A549 (cell line): ENCODE measurements around the gene GSTP1. TPM values are rescaled to one million over a fixed set of nuclear protein-coding genes. Genes with fewer than 3 reads are reported as not detected.
"Not testable (repeated sequence)": the region's sequence is repeated elsewhere in the genome, so short reads cannot be mapped to it uniquely, and the experiment has no call there.

Experiments
- ATAC-seq, 2 experiments: fragments of 200-7000 bp in 1 of 2; fragments of >200 bp in 1 of 2; cut with Nextera tagmentation in 1 of 2; cut with Tn5 transposase in 1 of 2; 3 replicates each; pipeline versions ENCODE4 v1.8.0 to v1.9.1; 2018 to 2020; ENCODE audit warnings: mild to moderate bottlenecking in 1 of 2, moderate library complexity in 1 of 2
- CTCF ChIA-PET: fragments of 300-600 bp; sonication (Branson Sonifier 250); formaldehyde crosslinking; extraction: SDS; loops from one replicate; lab custom pipeline; 2021; ENCODE audit warnings: antibody characterized with exemption, inconsistent platforms; lab: Yijun Ruan, JAX
- POLR2A ChIA-PET: fragments of 350-600 bp; formaldehyde crosslinking; extraction: SDS; loops from one replicate; lab custom pipeline; 2021; ENCODE audit warnings: antibody characterized with exemption, inconsistent platforms; lab: Yijun Ruan, JAX
- DNase-seq, 2 experiments: peaks; one replicate each; pipeline versions ENCODE4 v3.0.0 to v3.0.0-alpha.2; 2011 to 2016; ENCODE audit warnings: low read depth in 1 of 2, low spot score in 1 of 2
- FAIRE-seq: peaks from 2 replicates; lab custom pipeline; 2011; peaks lifted over from hg19 to GRCh38; lab: Jason Lieb, UNC
- H3K27ac ChIP-seq, 2 experiments: fragments of >200 bp; sonication (Bioruptor Twin); formaldehyde crosslinking; 3 replicates each; pipeline ENCODE4 v1.5.1; 2016 to 2017
- H3K4me1 ChIP-seq: fragments of >200 bp; sonication (Bioruptor Twin); formaldehyde crosslinking; 3 replicates; pipeline ENCODE4 v1.6.1; 2016
- H3K4me2 ChIP-seq: fragments of >200 bp; sonication (Bioruptor Twin); formaldehyde crosslinking; 3 replicates; pipeline ENCODE4 v1.6.1; 2016
- H3K4me3 ChIP-seq: fragments of >200 bp; sonication (Bioruptor Twin); formaldehyde crosslinking; 3 replicates; pipeline ENCODE4 v1.5.1; 2016
- H3K9me3 ChIP-seq: fragments of >200 bp; sonication (Bioruptor Twin); formaldehyde crosslinking; 3 replicates; pipeline ENCODE4 v1.6.1; 2016
- BHLHE40 ChIP-seq: IDR thresholded peaks from 2 replicates; pipeline ENCODE4 v1.6.1; 2012; ENCODE audit warnings: low read depth, low read length, inconsistent platforms
- CBX2 ChIP-seq: fragments of 200-600 bp; sonication (generic); IDR thresholded peaks from 2 replicates; pipeline ENCODE4 v1.6.1; 2016; ENCODE audit warnings: low read depth, mild to moderate bottlenecking, borderline replicate concordance
- CBX8 ChIP-seq: fragments of 200-600 bp; sonication (generic); IDR thresholded peaks from 2 replicates; pipeline ENCODE4 v1.6.1; 2016
- CEBPB ChIP-seq, 2 experiments: fragments of >200 bp in 1 of 2; sonication (Bioruptor Twin) in 1 of 2; formaldehyde crosslinking in 1 of 2; IDR thresholded peaks; 2 replicates each; pipeline ENCODE4 v1.6.1; 2012 to 2016
- CHD2 ChIP-seq: fragments of 150-350 bp; IDR thresholded peaks from 2 replicates; pipeline ENCODE4 v1.6.1; 2014; ENCODE audit warnings: low read length; ENCODE audit not compliant: partially characterized antibody
- CTCF ChIP-seq: fragments of >200 bp; sonication (Bioruptor Twin); formaldehyde crosslinking; IDR thresholded peaks from 3 replicates; pipeline ENCODE4 v1.5.1; 2016
- EP300 ChIP-seq, 2 experiments: fragments of >200 bp; sonication (Bioruptor Twin); formaldehyde crosslinking; IDR thresholded peaks; 2 replicates in 1 of 2; 3 replicates in 1 of 2; pipeline ENCODE4 v1.6.1; 2016 to 2017
- FOSB ChIP-seq: fragments of 250-450 bp; sonication (Bioruptor Pico); IDR thresholded peaks from 2 replicates; pipeline ENCODE4 v1.5.0; 2020; ENCODE audit warnings: mild to moderate bottlenecking, moderate library complexity
- FOXS1 ChIP-seq: fragments of 250-450 bp; sonication (Bioruptor Pico); IDR thresholded peaks from 2 replicates; pipeline ENCODE4 v1.5.0; 2020; ENCODE audit warnings: mild to moderate bottlenecking, moderate library complexity
- HOXA7 ChIP-seq: fragments of 250-450 bp; sonication (Bioruptor Pico); IDR thresholded peaks from 2 replicates; pipeline ENCODE4 v1.5.0; 2020; ENCODE audit warnings: mild to moderate bottlenecking, moderate library complexity
- HOXB13 ChIP-seq: fragments of 250-450 bp; sonication (Bioruptor Pico); IDR thresholded peaks from 2 replicates; pipeline ENCODE4 v1.5.0; 2020; ENCODE audit warnings: low read depth, mild to moderate bottlenecking, moderate library complexity
- JUN ChIP-seq, 2 experiments: fragments of >200 bp; sonication (Bioruptor Twin); formaldehyde crosslinking; IDR thresholded peaks; 2 replicates in 1 of 2; 3 replicates in 1 of 2; pipeline ENCODE4 v1.6.1; 2016 to 2017
- JUNB ChIP-seq: fragments of >200 bp; sonication (Bioruptor Twin); formaldehyde crosslinking; IDR thresholded peaks from 2 replicates; pipeline ENCODE4 v1.6.1; 2016
- KDM1A ChIP-seq: fragments of 200-600 bp; sonication (generic); IDR thresholded peaks from 2 replicates; pipeline ENCODE4 v1.6.1; 2016; ENCODE audit warnings: low read depth, mild to moderate bottlenecking
- KDM5A ChIP-seq: fragments of 200-600 bp; sonication (generic); IDR thresholded peaks from 2 replicates; pipeline ENCODE4 v1.6.1; 2016; ENCODE audit warnings: antibody characterized with exemption, mild to moderate bottlenecking
- MAFK ChIP-seq: fragments of 450-650 bp; IDR thresholded peaks from 2 replicates; pipeline ENCODE4 v1.6.1; 2014; ENCODE audit not compliant: partially characterized antibody
- MAX ChIP-seq: IDR thresholded peaks from 2 replicates; pipeline ENCODE4 v1.6.1; 2012
- MAZ ChIP-seq: fragments of 150-350 bp; IDR thresholded peaks from 2 replicates; pipeline ENCODE4 v1.6.1; 2014; ENCODE audit warnings: antibody characterized with exemption, low read depth, low read length, borderline replicate concordance
- POLR2A ChIP-seq: IDR thresholded peaks from 2 replicates; pipeline ENCODE4 v1.6.1; 2012; ENCODE audit warnings: mild to moderate bottlenecking, low read length
- POLR2AphosphoS2 ChIP-seq: conservative IDR thresholded peaks from 2 replicates; pipeline ENCODE4 v1.6.1; 2012; ENCODE audit warnings: low read length, improper control_type of control experiment, inconsistent platforms
- RCOR1 ChIP-seq: fragments of 150-350 bp; IDR thresholded peaks from 2 replicates; pipeline ENCODE4 v1.6.1; 2014; ENCODE audit warnings: antibody characterized with exemption, low read length, low read depth
- RNF2 ChIP-seq: fragments of 200-600 bp; sonication (generic); IDR thresholded peaks from 2 replicates; pipeline ENCODE4 v1.6.1; 2016; ENCODE audit warnings: low read depth, mild to moderate bottlenecking, antibody characterized with exemption, moderate library complexity, borderline replicate concordance
- SMC3 ChIP-seq: fragments of >200 bp; sonication (Bioruptor Twin); formaldehyde crosslinking; IDR thresholded peaks from 3 replicates; pipeline ENCODE4 v1.6.1; 2018; ENCODE audit warnings: inconsistent platforms
- SREBF2 ChIP-seq: fragments of 450-650 bp; IDR thresholded peaks from 2 replicates; pipeline ENCODE4 v1.6.1; 2014; ENCODE audit warnings: mild to moderate bottlenecking, moderate library complexity
- ZC3H11A ChIP-seq: fragments of 450-650 bp; IDR thresholded peaks from 2 replicates; pipeline ENCODE4 v1.6.1; 2014; ENCODE audit warnings: antibody characterized with exemption, mild to moderate bottlenecking
- ZNF302 ChIP-seq: fragments of 250-450 bp; sonication (Bioruptor Pico); IDR thresholded peaks from 2 replicates; pipeline ENCODE4 v1.9.0; 2021; ENCODE audit warnings: inconsistent platforms, mild to moderate bottlenecking, moderate library complexity
- ZSCAN20 ChIP-seq: fragments of 250-450 bp; sonication (Bioruptor Pico); IDR thresholded peaks from 2 replicates; pipeline ENCODE4 v1.8.0; 2022; ENCODE audit warnings: mild to moderate bottlenecking, moderate library complexity
- WGBS: methylation state at CpG from one replicate; pipeline ENCODE4 v1.1.6; 2017; ENCODE audit errors: missing lambda C conversion rate; 5-methylcytosine and 5-hydroxymethylcytosine counted together
- polyA plus RNA-seq, 4 experiments: library from polyadenylated mRNA; depleted of rRNA in 3 of 4; stranded (reverse); fragments of >200 nt; fragmentation: RNase III in 1 of 4; extraction: RNeasy Plus Mini Kit Qiagen cat#74134 plus additional on column Dnase treatment in 1 of 4; gene quantifications; 2 replicates in 3 of 4; 3 replicates in 1 of 4; pipeline ENCODE4 v1.2.3, GENCODE V29; 2011 to 2017
- TF ChIP-seq, protein P1 (sequence below): IDR thresholded peaks from 2 replicates; pipeline ENCODE4 v1.6.1; 2012
- TF ChIP-seq, protein P2 (sequence below): fragments of 150-350 bp; IDR thresholded peaks from 2 replicates; pipeline ENCODE4 v1.6.1; 2014; ENCODE audit warnings: low read depth, mild to moderate bottlenecking, low read length
- TF ChIP-seq, protein P3 (sequence below): fragments of >200 bp; sonication (Bioruptor Twin); formaldehyde crosslinking; IDR thresholded peaks from 2 replicates; pipeline ENCODE4 v1.6.1; 2016
- TF ChIP-seq, protein P4 (sequence below): IDR thresholded peaks from 2 replicates; pipeline ENCODE4 v1.6.1; 2012; ENCODE audit warnings: low read depth, borderline replicate concordance

The GSTP1 gene
- polyA plus RNA-seq, 2 of the 4 experiments (the other 2 are of a cell fraction): 991 to 1,034 TPM

DNA sequence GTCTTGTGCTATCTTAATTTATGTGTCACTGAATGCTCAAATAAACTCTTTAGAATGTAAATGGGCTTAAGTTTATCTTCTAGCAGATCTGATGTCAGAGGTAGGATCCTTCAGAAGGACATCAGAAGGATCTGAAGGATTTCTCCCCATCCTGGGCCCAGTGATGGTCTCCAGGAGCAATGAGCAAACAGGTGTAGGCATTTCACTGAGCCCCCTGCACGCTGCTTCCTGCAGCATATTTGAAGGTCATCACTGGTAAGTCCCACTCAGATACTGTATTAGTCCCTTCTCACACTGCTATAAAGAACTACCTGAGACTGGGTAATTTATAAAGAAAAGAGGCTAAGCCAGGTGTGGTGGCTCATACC, 4.5 kb downstream of the GSTP1 start:
- no peak for FAIRE-seq
- no peak for ATAC-seq
- ChIA-PET CTCF (no interaction called here), POLR2A (no interaction called here)
- H3K4me1 ChIP-seq: peaks cover 15% of the 10 kb centered on the region
- 89% methylated on average over 1 of the region's 1 CpG for WGBS
- H3K9me3 ChIP-seq: no peaks in the 10 kb centered on the region
- H3K4me3 ChIP-seq: no peak overlapping the region
- no peak overlapping the region for H3K4me2 ChIP-seq
- no peak overlapping the region for H3K27ac ChIP-seq
- TF ChIP-seq ZC3H11A: no peak
- TF ChIP-seq BHLHE40: no peak
- no peak for TF ChIP-seq CBX8
- no peak for TF ChIP-seq FOXS1 (CRISPR knock-in tag)
- TF ChIP-seq POLR2A: no peak
- TF ChIP-seq KDM1A: no peak
- TF ChIP-seq, protein P1, sequence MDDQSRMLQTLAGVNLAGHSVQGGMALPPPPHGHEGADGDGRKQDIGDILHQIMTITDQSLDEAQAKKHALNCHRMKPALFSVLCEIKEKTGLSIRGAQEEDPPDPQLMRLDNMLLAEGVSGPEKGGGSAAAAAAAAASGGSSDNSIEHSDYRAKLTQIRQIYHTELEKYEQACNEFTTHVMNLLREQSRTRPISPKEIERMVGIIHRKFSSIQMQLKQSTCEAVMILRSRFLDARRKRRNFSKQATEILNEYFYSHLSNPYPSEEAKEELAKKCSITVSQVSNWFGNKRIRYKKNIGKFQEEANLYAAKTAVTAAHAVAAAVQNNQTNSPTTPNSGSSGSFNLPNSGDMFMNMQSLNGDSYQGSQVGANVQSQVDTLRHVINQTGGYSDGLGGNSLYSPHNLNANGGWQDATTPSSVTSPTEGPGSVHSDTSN: no peak
- TF ChIP-seq SMC3: no peak
- TF ChIP-seq SREBF2: no peak
- no peak for TF ChIP-seq CHD2
- TF ChIP-seq CEBPB (IDR thresholded peaks at IDR 0.05): no peak
- no peak for TF ChIP-seq CBX2
- no peak for DNase-seq

DNA sequence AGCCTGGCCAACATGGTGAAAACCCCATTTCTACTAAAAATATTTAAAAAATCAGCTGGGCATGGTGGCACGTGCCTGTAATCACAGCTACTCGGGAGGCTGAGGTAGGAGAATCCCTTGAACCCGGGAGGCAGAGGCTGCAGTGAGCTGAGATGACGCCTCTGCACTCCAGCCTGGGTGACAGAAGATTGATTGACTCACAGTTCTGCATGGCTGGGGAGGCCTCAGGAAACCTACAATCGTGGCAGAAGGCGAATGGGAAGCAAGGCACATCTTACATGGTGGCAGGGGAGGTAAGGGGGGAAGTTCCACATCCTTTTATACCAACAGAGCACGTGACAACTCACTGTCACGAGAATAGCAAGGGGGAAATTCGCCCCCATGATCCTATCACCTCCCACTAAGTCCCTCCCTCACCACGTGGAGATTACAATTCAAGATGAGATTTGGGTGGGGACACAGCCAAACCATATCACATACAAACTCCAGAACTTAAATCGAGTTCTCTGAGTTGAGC, 5.3 kb downstream of the GSTP1 start:
- CTCF ChIA-PET, H3K9me3 ChIP-seq, H3K4me2 ChIP-seq, ATAC-seq, H3K27ac ChIP-seq, POLR2A ChIA-PET, DNase-seq, FAIRE-seq, H3K4me3 ChIP-seq: not testable (repeated sequence)
- H3K4me1 ChIP-seq: peaks cover 15% of the 10 kb centered on the region
- WGBS: 86% methylated on average over 11 of the region's 11 CpGs

GRCh38 chr11:67592880-67593564, 9.4 kb downstream of the GSTP1 start:
- FAIRE-seq: no peak

GRCh38 chr11:67593565-67593905, 9.9 kb downstream of the GSTP1 start:
- DNase-seq (no peak), ATAC-seq (peak in 1 of 2 experiments; percentile 27; a peak in 4 of 6 replicates), FAIRE-seq (no peak)
- Histone ChIP-seq H3K4me2 (no peak overlapping the region), H3K4me1 (no peaks in the 10 kb centered on the region), H3K27ac (no peak overlapping the region), H3K4me3 (no peak overlapping the region), H3K9me3 (peaks cover 6% of the 10 kb centered on the region; the same call in 1 of the 3 replicates)
- WGBS: 63% methylated on average over 3 of the region's 3 CpGs
- POLR2A ChIA-PET: interaction anchor here (0.7 to 1.6 kb wide), 2 partner anchors 10 kb away, joined by 3 to 6 read pairs; partner anchors contain the start of gene GSTP1
- CTCF ChIA-PET: interaction anchor here (1.1 to 3.1 kb wide), 4 partner anchors 10 to 36 kb away, joined by 3 to 15 read pairs (median 4); partner anchors contain the start of genes GSTP1 and NUDT8
- TF ChIP-seq HOXB13 (CRISPR knock-in tag) (no peak), POLR2A (no peak), POLR2AphosphoS2 (no peak), SMC3 (no peak), CTCF (no peak), MAX (no peak), MAZ (no peak), JUNB (no peak), KDM1A (no peak), ZC3H11A (no peak)
- TF ChIP-seq, protein P2, sequence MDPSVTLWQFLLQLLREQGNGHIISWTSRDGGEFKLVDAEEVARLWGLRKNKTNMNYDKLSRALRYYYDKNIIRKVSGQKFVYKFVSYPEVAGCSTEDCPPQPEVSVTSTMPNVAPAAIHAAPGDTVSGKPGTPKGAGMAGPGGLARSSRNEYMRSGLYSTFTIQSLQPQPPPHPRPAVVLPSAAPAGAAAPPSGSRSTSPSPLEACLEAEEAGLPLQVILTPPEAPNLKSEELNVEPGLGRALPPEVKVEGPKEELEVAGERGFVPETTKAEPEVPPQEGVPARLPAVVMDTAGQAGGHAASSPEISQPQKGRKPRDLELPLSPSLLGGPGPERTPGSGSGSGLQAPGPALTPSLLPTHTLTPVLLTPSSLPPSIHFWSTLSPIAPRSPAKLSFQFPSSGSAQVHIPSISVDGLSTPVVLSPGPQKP: no peak

More at GRCh38 chr11:67592880-67593564, 9.4 kb downstream of the GSTP1 start:
- DNase-seq (no peak), ATAC-seq (peak in 1 of 2 experiments; percentile 43; a peak in 3 of 6 replicates)
- no peak overlapping the region for H3K4me3 ChIP-seq
- peaks cover 6% of the 10 kb centered on the region; the same call in 1 of the 3 replicates for H3K9me3 ChIP-seq
- H3K4me2 ChIP-seq: no peak overlapping the region
- TF ChIP-seq, protein P3, sequence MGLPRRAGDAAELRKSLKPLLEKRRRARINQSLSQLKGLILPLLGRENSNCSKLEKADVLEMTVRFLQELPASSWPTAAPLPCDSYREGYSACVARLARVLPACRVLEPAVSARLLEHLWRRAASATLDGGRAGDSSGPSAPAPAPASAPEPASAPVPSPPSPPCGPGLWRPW: no peak
- TF ChIP-seq KDM1A (no peak), RNF2 (no peak), EP300 (IDR thresholded peaks at IDR 0.05) (no peak), HOXA7 (CRISPR knock-in tag) (no peak), FOSB (CRISPR knock-in tag) (no peak), MAFK (no peak), ZSCAN20 (no peak), ZC3H11A (no peak), JUN (IDR thresholded peaks at IDR 0.05) (no peak), CBX8 (no peak), ZNF302 (CRISPR knock-in tag) (no peak), RCOR1 (no peak), KDM5A (no peak), BHLHE40 (no peak)
- TF ChIP-seq, protein P4, sequence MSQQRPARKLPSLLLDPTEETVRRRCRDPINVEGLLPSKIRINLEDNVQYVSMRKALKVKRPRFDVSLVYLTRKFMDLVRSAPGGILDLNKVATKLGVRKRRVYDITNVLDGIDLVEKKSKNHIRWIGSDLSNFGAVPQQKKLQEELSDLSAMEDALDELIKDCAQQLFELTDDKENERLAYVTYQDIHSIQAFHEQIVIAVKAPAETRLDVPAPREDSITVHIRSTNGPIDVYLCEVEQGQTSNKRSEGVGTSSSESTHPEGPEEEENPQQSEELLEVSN: no peak
- 83% methylated on average over 12 of the region's 12 CpGs for WGBS
- CTCF ChIA-PET: interaction anchor here (0.8 to 3.1 kb wide), 6 partner anchors 10 to 36 kb away, joined by 3 to 15 read pairs (median 4); partner anchors contain the start of genes GSTP1 and NUDT8
- H3K27ac ChIP-seq: no peak overlapping the region
- no peaks in the 10 kb centered on the region for H3K4me1 ChIP-seq
- POLR2A ChIA-PET: interaction anchor here (1.6 kb wide), 1 partner anchor 9 kb away, joined by 6 read pairs; the partner anchor contains the start of gene GSTP1
